ENCODE measurements around the gene TNS1. TPM values are rescaled to one million over a fixed set of nuclear protein-coding genes. Genes with fewer than 3 reads are reported as not detected.
A peak's percentile ranks its signal among the peaks of the same experiment; 100 is the strongest.

The TNS1 gene
- total RNA-seq, 6 experiments from 2014 or later: 113 to 139 (median 126) TPM

GRCh38 chr2:217886091-217886490 lies 116.7 kb downstream of the TNS1 start:
- peaks cover 50% of the 10 kb centered on the region for H3K36me3 Mint-ChIP-seq (ENCODE audit: low read depth)
- peaks cover 17% of the 10 kb centered on the region for H3K27me3 Mint-ChIP-seq (ENCODE audit: insufficient read depth)
- DNase-seq: no peak
- no peak overlapping the region for H3K4me3 Mint-ChIP-seq
- no peak for TF ChIP-seq CTCF (IDR thresholded peaks at IDR 0.05)
- H3K9me3 Mint-ChIP-seq: no peaks in the 10 kb centered on the region
- no peak overlapping the region for H3K27ac Mint-ChIP-seq
- H3K4me1 Mint-ChIP-seq (ENCODE audit: low read depth): peaks cover 7% of the 10 kb centered on the region; the same call in 1 of the 2 replicates

GRCh38 chr2:217884985-217885384 lies 117.8 kb downstream of the TNS1 start:
- Mint-ChIP-seq H3K4me1 (ENCODE audit: low read depth) (peaks cover under 1% of the 10 kb centered on the region; the same call in 1 of the 2 replicates), H3K9me3 (no peaks in the 10 kb centered on the region), H3K27me3 (ENCODE audit: insufficient read depth) (peaks cover 12% of the 10 kb centered on the region), H3K27ac (peak overlapping the region; percentile 40; the same call in 1 of the 2 replicates), H3K4me3 (no peak overlapping the region), H3K36me3 (ENCODE audit: low read depth) (peaks cover 53% of the 10 kb centered on the region)
- DNase-seq: no peak
- TF ChIP-seq CTCF (IDR thresholded peaks at IDR 0.05): no peak

- Mint-ChIP-seq H3K27me3 (ENCODE audit: insufficient read depth) (peaks cover 16% of the 10 kb centered on the region), H3K9me3 (no peaks in the 10 kb centered on the region), H3K4me3 (no peak overlapping the region), H3K4me1 (ENCODE audit: low read depth) (peaks cover 23% of the 10 kb centered on the region), H3K27ac (no peak overlapping the region; the same call in 1 of the 2 replicates), H3K36me3 (ENCODE audit: low read depth) (peaks cover 37% of the 10 kb centered on the region)
- TF ChIP-seq CTCF (IDR thresholded peaks at IDR 0.05): no peak
- DNase-seq: no peak
Measured at GRCh38 chr2:217880891-217881290, 121.9 kb downstream of the TNS1 start.

GRCh38 chr2:217880287-217880889 lies 122.4 kb downstream of the TNS1 start:
- H3K27ac Mint-ChIP-seq: peak overlapping the region; percentile 10
- peak; percentile 49 for TF ChIP-seq CTCF (IDR thresholded peaks at IDR 0.05)
- H3K36me3 Mint-ChIP-seq (ENCODE audit: low read depth): peaks cover 35% of the 10 kb centered on the region
- H3K4me1 Mint-ChIP-seq (ENCODE audit: low read depth): peaks cover 28% of the 10 kb centered on the region
- H3K9me3 Mint-ChIP-seq: no peaks in the 10 kb centered on the region
- DNase-seq: no peak
- peaks cover 16% of the 10 kb centered on the region for H3K27me3 Mint-ChIP-seq (ENCODE audit: insufficient read depth)
- H3K4me3 Mint-ChIP-seq: no peak overlapping the region

- peaks cover 6% of the 10 kb centered on the region for H3K27me3 Mint-ChIP-seq (ENCODE audit: insufficient read depth)
- no peaks in the 10 kb centered on the region for H3K9me3 Mint-ChIP-seq
- peaks cover 34% of the 10 kb centered on the region for H3K36me3 Mint-ChIP-seq (ENCODE audit: low read depth)
- peak overlapping the region; percentile 54 for H3K27ac Mint-ChIP-seq
- H3K4me3 Mint-ChIP-seq: no peak overlapping the region
- no peak for DNase-seq
- TF ChIP-seq CTCF (IDR thresholded peaks at IDR 0.05): no peak
- peaks cover 38% of the 10 kb centered on the region for H3K4me1 Mint-ChIP-seq (ENCODE audit: low read depth)
Measured at GRCh38 chr2:217878915-217879590, 123.7 kb downstream of the TNS1 start.

Measured in HFFc6 (cell line).